ENCODE results near the gene SLC26A3. TPM values are rescaled to one million over a fixed set of nuclear protein-coding genes. Genes with fewer than 3 reads are reported as not detected.
"Not testable (repeated sequence)": the region's sequence is repeated elsewhere in the genome, so short reads cannot be mapped to it uniquely, and the experiment has no call there.

SLC26A3 gene
- not detected for polyA plus RNA-seq (ENCODE audit: insufficient read length)

DNA sequence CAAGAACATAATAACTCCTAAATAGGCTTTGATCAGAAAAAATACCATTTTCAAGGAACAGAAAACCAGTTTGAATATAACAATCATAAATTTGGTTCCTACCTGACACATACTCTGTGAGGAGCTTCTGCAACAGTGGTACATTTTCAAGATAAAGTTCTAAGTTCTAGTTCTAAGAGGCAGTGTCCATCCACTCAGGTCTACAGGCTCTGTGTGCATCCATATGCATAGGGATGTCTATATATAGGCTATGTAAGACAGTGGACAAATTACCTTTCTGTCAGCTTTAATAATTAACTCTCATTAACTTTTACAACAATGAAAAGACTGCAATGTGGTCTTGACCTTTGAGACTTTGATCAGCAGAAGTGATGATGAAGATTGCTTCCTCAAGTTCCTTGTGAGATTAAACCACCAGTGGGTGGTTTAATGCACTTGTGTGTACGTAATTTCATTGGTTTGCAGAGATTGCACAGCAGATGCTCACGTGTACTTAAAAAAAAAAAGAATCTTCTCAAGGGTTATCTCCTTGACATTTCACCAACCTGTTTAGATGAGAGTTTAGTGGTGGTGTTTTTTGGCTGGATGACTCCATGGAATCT lies at the start of gene SLC26A3:
Gene SLC26A3 (minus strand): TSS at position 215 of the 602 bp plus-strand sequence. CDS start 8,714 bp downstream, outside the sequence.
- no peak for DNase-seq

- DNase-seq = no peak
Observed at GRCh38 chr7:107850643-107851042, 47.6 kb upstream of the SLC26A3 start.

GRCh38 chr7:107850216-107850615 lies 47.2 kb upstream of the SLC26A3 start:
- no peak for DNase-seq

- not testable (repeated sequence) for DNase-seq
Observed at GRCh38 chr7:107848211-107848610, 45.2 kb upstream of the SLC26A3 start.

- not testable (repeated sequence) for DNase-seq
Observed at GRCh38 chr7:107847836-107848175, 44.8 kb upstream of the SLC26A3 start.

GRCh38 chr7:107847168-107847835 lies 44.3 kb upstream of the SLC26A3 start:
- DNase-seq = no peak

DNA sequence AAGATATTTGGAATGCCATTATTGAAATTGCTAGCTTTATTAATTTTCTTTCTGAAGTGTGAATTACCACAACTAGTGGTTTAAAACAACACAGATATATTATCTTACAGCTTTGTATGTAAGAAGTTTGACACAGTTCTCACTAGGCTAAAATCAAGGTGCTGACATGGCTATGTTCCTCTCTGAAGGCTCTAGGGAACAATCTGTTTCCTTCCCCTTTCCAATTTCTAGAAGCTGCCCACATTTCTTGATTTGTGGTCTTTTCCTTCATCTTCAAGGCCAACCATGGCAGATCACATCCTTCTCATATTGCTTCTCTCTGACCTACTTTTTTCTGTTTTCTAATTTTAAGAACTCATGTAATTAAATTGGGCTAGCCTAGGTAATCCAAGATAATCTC lies 43.3 kb upstream of the SLC26A3 start:
- DNase-seq = no peak

DNA sequence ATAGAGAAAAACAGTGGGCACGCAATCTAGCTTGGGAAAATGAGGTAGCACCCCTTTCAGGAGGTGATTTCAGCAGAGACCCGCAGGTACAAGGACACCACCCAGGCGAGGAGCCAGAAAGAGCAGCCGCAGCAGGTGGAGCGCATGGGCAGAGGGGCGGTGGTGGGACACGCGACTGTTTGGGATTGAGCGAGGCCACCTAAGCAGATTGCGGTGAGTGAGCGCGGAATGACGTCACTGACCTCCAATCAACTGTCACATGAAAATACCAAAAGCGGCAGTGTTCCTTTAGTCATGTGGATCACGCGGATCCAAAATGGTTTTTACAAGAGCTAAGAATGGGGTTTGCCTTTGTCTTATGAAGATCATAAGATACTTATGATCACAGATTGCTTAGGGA lies 40.2 kb upstream of the SLC26A3 start:
- no peak for DNase-seq

DNA sequence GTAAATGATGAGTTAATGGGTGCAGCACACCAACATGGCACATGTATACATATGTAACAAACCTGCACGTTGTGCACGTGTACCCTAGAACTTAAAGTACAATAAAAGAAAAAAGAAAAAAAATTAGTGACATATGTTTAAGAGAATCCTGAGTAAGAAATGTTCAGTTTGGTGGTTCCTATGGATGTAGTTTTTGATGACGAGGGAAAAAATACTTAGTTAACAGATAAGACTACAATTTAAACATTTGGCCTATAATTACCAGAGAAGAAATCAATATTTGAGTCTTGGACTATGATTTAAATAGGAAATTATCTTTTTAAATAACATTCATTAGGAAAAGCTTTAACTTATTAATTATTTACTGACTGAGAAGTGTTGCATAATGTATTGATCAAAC lies 39.2 kb upstream of the SLC26A3 start:
- DNase-seq = no peak

DNA sequence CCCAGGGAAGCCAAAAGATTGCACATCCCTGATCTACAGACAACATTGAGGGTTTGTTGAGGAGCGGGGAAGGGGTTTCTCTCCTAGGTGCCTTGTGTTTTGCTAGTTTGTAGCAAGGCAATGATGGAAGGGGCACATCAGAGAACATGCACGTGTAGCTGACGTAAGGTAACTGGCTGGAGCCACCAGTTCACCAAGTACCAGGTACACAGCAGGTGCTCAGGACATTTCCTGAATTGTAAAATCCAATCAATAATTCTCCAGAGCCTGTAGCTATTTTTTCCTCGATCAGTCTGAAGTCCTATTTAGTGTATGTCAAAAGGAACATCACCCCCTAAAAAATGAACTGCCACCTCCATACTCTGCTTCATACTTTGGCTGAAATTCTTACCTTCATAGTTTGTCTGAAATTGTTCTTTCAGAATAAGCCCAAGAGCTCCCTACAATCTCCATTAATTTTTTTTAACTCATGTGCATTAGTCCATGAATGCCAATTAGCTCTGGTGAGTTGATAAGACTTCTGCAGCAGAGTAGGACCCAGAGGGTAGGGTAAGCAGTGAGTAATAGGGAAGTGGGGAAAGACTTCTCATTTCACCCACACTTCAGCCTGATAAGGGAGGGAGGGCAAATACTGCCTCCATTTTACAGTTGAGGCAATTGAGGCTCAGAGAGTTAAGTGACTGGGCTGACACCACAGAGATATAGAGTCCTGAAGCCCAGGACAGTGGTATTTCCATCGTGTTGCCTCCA lies 36.0 kb upstream of the SLC26A3 start:
- DNase-seq = no peak

- no peak for DNase-seq
Observed at GRCh38 chr7:107838024-107838601, 35.1 kb upstream of the SLC26A3 start.

- no peak for DNase-seq
Observed at GRCh38 chr7:107837145-107837512, 34.1 kb upstream of the SLC26A3 start.

GRCh38 chr7:107836237-107837144 lies 33.5 kb upstream of the SLC26A3 start:
- DNase-seq = no peak

- DNase-seq = no peak
Observed at GRCh38 chr7:107834401-107834800, 31.4 kb upstream of the SLC26A3 start.

DNA sequence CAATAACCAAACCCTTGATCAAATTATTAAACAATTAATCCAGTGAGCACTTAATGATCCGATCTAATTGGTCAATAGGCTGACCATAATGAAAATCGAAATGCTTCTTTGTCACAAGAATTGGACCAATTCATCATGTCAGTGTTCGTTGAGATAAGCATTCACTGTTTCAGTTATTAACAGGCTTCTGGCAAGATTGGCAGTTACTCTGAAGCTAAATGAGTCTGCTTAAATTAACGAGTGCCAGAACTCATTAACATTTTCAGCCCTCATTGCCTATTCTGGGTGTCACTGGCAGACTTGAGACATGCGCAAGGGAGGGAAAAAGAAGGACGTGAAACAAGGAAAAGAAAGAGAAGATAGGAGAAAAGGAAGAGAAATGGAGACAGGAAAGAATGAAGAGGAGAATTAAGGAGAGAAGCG lies 30.7 kb upstream of the SLC26A3 start:
- DNase-seq = no peak

- no peak for DNase-seq
Observed at GRCh38 chr7:107830420-107830819, 27.4 kb upstream of the SLC26A3 start.

DNA sequence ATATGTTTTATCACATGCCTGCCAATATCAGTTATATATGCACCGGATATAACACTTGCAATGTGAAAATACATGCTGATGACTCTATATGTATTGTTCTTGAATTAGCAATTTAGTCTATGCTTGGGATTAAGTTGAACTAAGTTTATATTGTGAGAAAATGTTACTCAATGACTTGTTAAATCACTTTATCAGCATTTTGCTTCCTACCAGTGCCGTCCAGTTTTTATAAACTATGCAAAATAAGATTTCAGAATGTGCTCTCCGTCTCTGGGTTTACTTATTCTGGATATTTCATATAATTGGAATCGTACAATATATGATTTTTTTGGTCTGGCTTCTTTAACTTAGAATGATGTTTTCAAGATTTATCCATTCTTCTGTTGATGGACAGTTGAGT lies 25.5 kb upstream of the SLC26A3 start:
- DNase-seq = no peak

GRCh38 chr7:107827501-107827900 lies 24.5 kb upstream of the SLC26A3 start:
- DNase-seq = no peak

GRCh38 chr7:107826451-107826850 lies 23.4 kb upstream of the SLC26A3 start:
- DNase-seq = no peak

DNA sequence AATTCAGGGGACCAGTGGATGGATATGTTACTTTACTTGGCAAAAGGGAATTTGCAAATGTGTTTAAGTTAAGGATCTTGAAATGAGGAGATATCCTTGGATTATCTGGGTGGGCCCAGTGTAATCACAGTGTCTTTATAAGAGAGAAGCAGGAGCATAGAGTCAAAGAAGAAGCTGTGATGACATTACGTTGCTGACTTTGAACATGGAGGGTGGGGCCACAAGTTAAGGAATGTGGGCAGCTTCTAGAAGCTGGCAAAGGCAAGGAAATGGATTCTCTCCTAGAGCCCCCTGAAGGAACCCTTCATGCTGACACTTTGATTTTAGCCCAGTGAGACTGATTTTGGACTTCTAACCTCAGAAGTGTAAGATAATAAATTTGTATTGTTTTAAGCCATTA lies 21.8 kb upstream of the SLC26A3 start:
- DNase-seq = no peak

DNA sequence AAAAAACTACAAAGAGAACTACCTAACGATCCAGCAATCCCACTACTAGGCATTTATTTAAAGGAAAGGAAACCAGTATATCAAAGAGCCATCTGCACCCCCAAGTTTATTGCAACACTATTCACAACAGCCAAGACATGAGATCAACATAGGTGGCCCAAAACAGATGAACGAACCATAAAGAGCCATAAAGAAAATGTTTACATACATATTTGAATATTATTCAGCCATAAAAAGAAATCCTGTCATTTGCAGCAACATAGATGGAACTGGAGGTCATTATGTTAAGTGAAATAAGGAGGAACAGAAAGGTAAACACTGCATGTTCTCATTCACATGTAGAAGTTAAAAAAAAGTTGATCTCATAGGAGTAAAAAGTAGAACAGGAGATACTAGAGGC lies 15.6 kb upstream of the SLC26A3 start:
- DNase-seq = no peak

- DNase-seq = peak; percentile 10
Observed at GRCh38 chr7:107816011-107816566, 13.1 kb upstream of the SLC26A3 start.

Measured in hindlimb muscle (tissue), 1 donor.